GM18519 (cell line): Measurements from ENCODE around the gene PFKL.

ENCODE experiments used
- ATAC-seq: cut with Tn5 transposase; IDR thresholded peaks from one replicate; pipeline ENCODE4 v1.9.1; 2021; ENCODE audit warnings: mild to moderate bottlenecking, moderate library complexity; ENCODE audit not compliant: unreplicated experiment, low FRiP score

PFKL gene

GRCh38 chr21:44325386-44326271, 25.8 kb downstream of the PFKL start:
- ATAC-seq = no peak

- ATAC-seq = no peak
Measured at GRCh38 chr21:44326272-44326647, 26.4 kb downstream of the PFKL start.

GRCh38 chr21:44326716-44327602, 27.1 kb downstream of the PFKL start:
- ATAC-seq = no peak

- ATAC-seq = no peak
Measured at GRCh38 chr21:44327603-44327974, 27.7 kb downstream of the PFKL start.

- ATAC-seq = no peak
Measured at GRCh38 chr21:44328242-44328895, 28.5 kb downstream of the PFKL start.

- ATAC-seq = no peak
Measured at GRCh38 chr21:44329086-44329889, 29.4 kb downstream of the PFKL start.

GRCh38 chr21:44329971-44330681, 30.3 kb downstream of the PFKL start:
- no peak for ATAC-seq

GRCh38 chr21:44330698-44331097, 30.8 kb downstream of the PFKL start:
- no peak for ATAC-seq

- ATAC-seq = no peak
Measured at GRCh38 chr21:44331209-44331608, 31.4 kb downstream of the PFKL start.

- no peak for ATAC-seq
Measured at GRCh38 chr21:44331650-44332307, 31.9 kb downstream of the PFKL start.

- ATAC-seq = no peak
Measured at GRCh38 chr21:44332383-44332782, 32.5 kb downstream of the PFKL start.

- ATAC-seq = no peak
Measured at GRCh38 chr21:44332965-44333364, 33.1 kb downstream of the PFKL start.

- ATAC-seq = no peak
Measured at GRCh38 chr21:44333509-44334328, 33.9 kb downstream of the PFKL start.

- ATAC-seq = no peak
Measured at GRCh38 chr21:44334329-44335030, 34.6 kb downstream of the PFKL start.

- ATAC-seq = no peak
Measured at GRCh38 chr21:44335266-44336059, 35.6 kb downstream of the PFKL start.

GRCh38 chr21:44337449-44337848, 37.6 kb downstream of the PFKL start:
- no peak for ATAC-seq
